Kidney epithelial cell (primary cell): Measurements from ENCODE around the gene TSR3. TPM values are rescaled to one million over a fixed set of nuclear protein-coding genes. Genes with fewer than 3 reads are reported as not detected.

Experiments
- DNase-seq: peaks from one replicate; pipeline ENCODE4 v3.0.0-alpha.2; 2010; ENCODE audit warnings: low read depth
- H3K27me3 ChIP-seq: 2 replicates; pipeline ENCODE4 v1.6.0; 2011; ENCODE audit warnings: low read length; ENCODE audit not compliant: control insufficient read depth, insufficient read depth
- H3K36me3 ChIP-seq: 2 replicates; pipeline ENCODE4 v1.5.1; 2011; ENCODE audit warnings: low read length; ENCODE audit not compliant: control insufficient read depth, insufficient read depth
- H3K4me3 ChIP-seq: 2 replicates; pipeline ENCODE4 v1.5.1; 2011; ENCODE audit warnings: low read depth, mild to moderate bottlenecking, control low read depth, low read length
- total RNA-seq: library from RNA; depleted of rRNA; stranded (reverse); fragments of >200 nt; gene quantifications from 2 replicates; pipeline ENCODE4 v1.2.3, GENCODE V29; 2015
- TF ChIP-seq, protein P1 (sequence below): IDR thresholded peaks from 2 replicates; pipeline ENCODE4 v1.5.1; 2011; ENCODE audit warnings: mild to moderate bottlenecking, moderate library complexity, low read length, control low read depth, inconsistent platforms; ENCODE audit not compliant: insufficient read depth, poor library complexity, severe bottlenecking

TSR3 gene
- total RNA-seq, 1 donor from 2014 or later, result 138 TPM

GRCh38 chr16:1317479-1318267 lies 34.0 kb downstream of the TSR3 start:
- Histone ChIP-seq H3K27me3 (no peaks in the 10 kb centered on the region), H3K36me3 (peaks cover 9% of the 10 kb centered on the region), H3K4me3 (no peak overlapping the region)
- TF ChIP-seq, protein P1, sequence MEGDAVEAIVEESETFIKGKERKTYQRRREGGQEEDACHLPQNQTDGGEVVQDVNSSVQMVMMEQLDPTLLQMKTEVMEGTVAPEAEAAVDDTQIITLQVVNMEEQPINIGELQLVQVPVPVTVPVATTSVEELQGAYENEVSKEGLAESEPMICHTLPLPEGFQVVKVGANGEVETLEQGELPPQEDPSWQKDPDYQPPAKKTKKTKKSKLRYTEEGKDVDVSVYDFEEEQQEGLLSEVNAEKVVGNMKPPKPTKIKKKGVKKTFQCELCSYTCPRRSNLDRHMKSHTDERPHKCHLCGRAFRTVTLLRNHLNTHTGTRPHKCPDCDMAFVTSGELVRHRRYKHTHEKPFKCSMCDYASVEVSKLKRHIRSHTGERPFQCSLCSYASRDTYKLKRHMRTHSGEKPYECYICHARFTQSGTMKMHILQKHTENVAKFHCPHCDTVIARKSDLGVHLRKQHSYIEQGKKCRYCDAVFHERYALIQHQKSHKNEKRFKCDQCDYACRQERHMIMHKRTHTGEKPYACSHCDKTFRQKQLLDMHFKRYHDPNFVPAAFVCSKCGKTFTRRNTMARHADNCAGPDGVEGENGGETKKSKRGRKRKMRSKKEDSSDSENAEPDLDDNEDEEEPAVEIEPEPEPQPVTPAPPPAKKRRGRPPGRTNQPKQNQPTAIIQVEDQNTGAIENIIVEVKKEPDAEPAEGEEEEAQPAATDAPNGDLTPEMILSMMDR, result no peak
- no peak for DNase-seq

- DNase-seq, result no peak
- TF ChIP-seq, protein P1, result no peak
- Histone ChIP-seq H3K27me3 (no peaks in the 10 kb centered on the region), H3K4me3 (no peak overlapping the region), H3K36me3 (peaks cover 6% of the 10 kb centered on the region)
These were observed 35.7 kb downstream of the TSR3 start for GRCh38 chr16:1316033-1316405.

GRCh38 chr16:1315081-1316032 lies 36.3 kb downstream of the TSR3 start:
- DNase-seq, result no peak
- Histone ChIP-seq H3K36me3 (peaks cover 5% of the 10 kb centered on the region), H3K4me3 (no peak overlapping the region), H3K27me3 (no peaks in the 10 kb centered on the region)
- TF ChIP-seq, protein P1, result no peak

DNA sequence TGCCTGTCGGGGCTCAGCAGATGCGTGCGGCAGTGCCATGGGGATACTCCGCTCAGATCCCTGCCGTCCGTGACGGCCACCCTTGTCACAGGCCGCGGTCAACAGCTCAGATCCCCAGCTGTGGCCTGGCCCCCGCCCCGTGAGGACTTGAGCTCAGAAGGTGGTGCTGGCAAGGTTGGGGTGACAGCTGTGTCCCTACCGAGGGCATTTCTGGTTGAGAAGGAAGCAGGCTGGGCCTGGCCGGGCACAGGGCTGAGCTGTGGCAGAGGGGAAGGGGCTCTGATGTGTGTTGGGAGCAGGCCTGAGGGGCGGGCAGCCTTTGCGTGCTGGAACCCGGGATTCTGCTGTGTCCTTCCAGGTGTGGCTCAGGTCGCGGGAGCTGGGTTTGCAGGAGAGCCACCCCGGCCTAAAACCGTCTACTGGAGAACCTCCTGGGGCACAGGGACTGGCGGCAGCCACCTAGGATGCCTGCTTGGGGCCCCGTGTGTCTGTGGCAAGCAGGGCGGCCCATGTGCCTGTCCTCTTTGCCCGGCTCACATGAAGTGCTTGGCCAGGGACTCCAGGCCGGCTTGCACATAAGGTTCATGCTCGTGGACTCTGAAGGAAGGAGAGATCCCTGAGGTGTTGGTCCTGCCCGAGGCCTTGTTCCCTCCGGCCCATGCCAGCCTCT lies 37.1 kb downstream of the TSR3 start:
- TF ChIP-seq, protein P1, result no peak
- DNase-seq, result no peak
- Histone ChIP-seq H3K36me3 (peaks cover 5% of the 10 kb centered on the region), H3K27me3 (no peaks in the 10 kb centered on the region), H3K4me3 (no peak overlapping the region)

- TF ChIP-seq, protein P1, result no peak
- H3K36me3 ChIP-seq, result peaks cover 4% of the 10 kb centered on the region
- H3K27me3 ChIP-seq, result no peaks in the 10 kb centered on the region
- no peak overlapping the region for H3K4me3 ChIP-seq
- DNase-seq, result no peak
These were observed 37.8 kb downstream of the TSR3 start for GRCh38 chr16:1313721-1314369.
